H1 (cell line): Measurements from ENCODE around the gene PHLDA1. TPM values are rescaled to one million over a fixed set of nuclear protein-coding genes. Genes with fewer than 3 reads are reported as not detected.

Experiments used
- CTCF ChIA-PET: fragments of 300-600 bp; sonication (Branson Sonifier 250); formaldehyde crosslinking; loops from one replicate; lab custom pipeline; 2021; ENCODE audit not compliant: partially characterized antibody; lab: Charles Lee
- POLR2A ChIA-PET: fragments of 300-600 bp; sonication (Branson Sonifier 250); formaldehyde crosslinking; loops from one replicate; lab custom pipeline; 2021; ENCODE audit warnings: inconsistent platforms; ENCODE audit not compliant: partially characterized antibody; lab: Charles Lee
- DNase-seq, 2 experiments: peaks; one replicate each; pipeline versions ENCODE4 v3.0.0 to v3.0.0-alpha.2; 2010 to 2022; ENCODE audit warnings: low spot score in 2 of 2, low read depth in 1 of 2, mixed read lengths in 1 of 2
- FAIRE-seq: peaks from 2 replicates; lab custom pipeline; 2011; peaks lifted over from hg19 to GRCh38; lab: Jason Lieb, UNC
- H2AFZ ChIP-seq: 2 replicates; pipeline ENCODE4 v1.8.1; 2012; ENCODE audit warnings: low read length, inconsistent platforms
- H2AK5ac ChIP-seq: 2 replicates; pipeline ENCODE4 v1.6.1; 2013; ENCODE audit warnings: low read depth, low read length
- H2BK120ac ChIP-seq: replicated peaks from 2 replicates; pipeline ENCODE3; 2013; ENCODE audit warnings: low read depth, low read length, inconsistent platforms
- H2BK12ac ChIP-seq: 2 replicates; pipeline ENCODE4 v1.6.1; 2013; ENCODE audit warnings: low read depth, low read length
- H2BK15ac ChIP-seq: 2 replicates; pipeline ENCODE4 v1.6.1; 2013; ENCODE audit warnings: low read length
- H2BK20ac ChIP-seq: 2 replicates; pipeline ENCODE4 v1.6.1; 2013; ENCODE audit warnings: low read length
- H2BK5ac ChIP-seq: 2 replicates; pipeline ENCODE4 v1.6.1; 2013; ENCODE audit warnings: low read depth, low read length
- H3K14ac ChIP-seq: 2 replicates; pipeline ENCODE4 v1.6.1; 2013; ENCODE audit warnings: inconsistent platforms; ENCODE audit not compliant: insufficient read length
- H3K18ac ChIP-seq: 2 replicates; pipeline ENCODE4 v1.6.1; 2013; ENCODE audit warnings: low read length; ENCODE audit errors: extremely low read depth
- H3K23ac ChIP-seq: 2 replicates; pipeline ENCODE4 v1.6.1; 2013; ENCODE audit warnings: inconsistent platforms; ENCODE audit not compliant: insufficient read length
- H3K23me2 ChIP-seq: 2 replicates; pipeline ENCODE4 v1.6.1; 2013; ENCODE audit warnings: low read depth, low read length
- H3K27ac ChIP-seq: 2 replicates; pipeline ENCODE4 v1.6.1; 2011; ENCODE audit warnings: low read depth, low read length, inconsistent platforms
- H3K27me3 ChIP-seq, 4 experiments: replicated peaks in 1 of 4; 1 replicate in 1 of 4; 2 replicates in 3 of 4; pipeline versions ENCODE4 v1.6.1 to v1.8.1; 2011 to 2013; ENCODE audit warnings: low read length in 3 of 4, mild to moderate bottlenecking in 3 of 4, inconsistent platforms in 2 of 4, mixed read lengths in 2 of 4, moderate library complexity in 1 of 4; ENCODE audit not compliant: control insufficient read depth in 3 of 4, insufficient read depth in 3 of 4; ENCODE audit errors: extremely low read depth in 1 of 4
- H3K36me3 ChIP-seq, 4 experiments: 2 replicates each; pipeline versions ENCODE4 v1.6.1 to v1.8.1; 2011 to 2013; ENCODE audit warnings: mild to moderate bottlenecking in 4 of 4, low read length in 3 of 4, moderate library complexity in 2 of 4, control low read depth in 1 of 4, inconsistent platforms in 1 of 4; ENCODE audit not compliant: insufficient read depth in 4 of 4, control insufficient read depth in 2 of 4
- H3K4ac ChIP-seq: replicated peaks from 2 replicates; pipeline ENCODE3; 2013; ENCODE audit warnings: low read length, low read depth, mixed read lengths, inconsistent platforms; ENCODE audit not compliant: insufficient read length
- H3K4me1 ChIP-seq, 4 experiments: replicated peaks in 1 of 4; 1 replicate in 1 of 4; 2 replicates in 3 of 4; pipeline versions ENCODE4 v1.6.1 to v1.8.1; 2011 to 2013; ENCODE audit warnings: low read length in 3 of 4, inconsistent platforms in 2 of 4, mixed read lengths in 1 of 4; ENCODE audit not compliant: insufficient read depth in 4 of 4, control insufficient read depth in 3 of 4
- H3K4me2 ChIP-seq, 2 experiments: 2 replicates each; pipeline versions ENCODE4 v1.6.1 to v1.8.1; 2011 to 2013; ENCODE audit warnings: low read depth in 2 of 2, low read length in 2 of 2, control low read depth in 1 of 2, inconsistent platforms in 1 of 2, mild to moderate bottlenecking in 1 of 2; ENCODE audit not compliant: insufficient read depth in 1 of 2
- H3K4me3 ChIP-seq, 4 experiments: fragments of 200-600, 300-600 bp in 1 of 4; sonication (generic), shearing (Covaris generic), sonication (Bioruptor Twin) in 1 of 4; 2 replicates each; pipeline versions ENCODE4 v1.5.1 to v1.8.1; 2011 to 2016; ENCODE audit warnings: low read length in 4 of 4, low read depth in 3 of 4, control low read depth in 2 of 4, inconsistent platforms in 2 of 4, mild to moderate bottlenecking in 2 of 4, mixed read lengths in 1 of 4, moderate library complexity in 1 of 4; ENCODE audit not compliant: insufficient read depth in 2 of 4; ENCODE audit errors: extremely low read depth in 1 of 4
- H3K56ac ChIP-seq: replicated peaks from 2 replicates; pipeline ENCODE3; 2013; ENCODE audit warnings: low read depth, mild to moderate bottlenecking, mixed read lengths, low read length, inconsistent platforms; ENCODE audit not compliant: insufficient read length
- H3K79me1 ChIP-seq: 2 replicates; pipeline ENCODE4 v1.6.1; 2013; ENCODE audit warnings: low read depth, low read length, control low read depth
- H3K79me2 ChIP-seq, 2 experiments: 2 replicates each; pipeline versions ENCODE4 v1.6.1 to v1.8.1; 2012 to 2013; ENCODE audit warnings: low read length in 2 of 2, mild to moderate bottlenecking in 2 of 2, inconsistent platforms in 1 of 2; ENCODE audit not compliant: insufficient read depth in 2 of 2, control insufficient read depth in 1 of 2
- H3K9ac ChIP-seq, 4 experiments: replicated peaks in 1 of 4; 1 replicate in 1 of 4; 2 replicates in 3 of 4; pipeline versions ENCODE4 v1.6.1 to v1.8.1; 2011 to 2013; ENCODE audit warnings: low read depth in 3 of 4, low read length in 3 of 4, control low read depth in 2 of 4, mild to moderate bottlenecking in 2 of 4, moderate library complexity in 2 of 4, inconsistent platforms in 1 of 4; ENCODE audit errors: extremely low read depth in 1 of 4
- H3K9me3 ChIP-seq, 2 experiments: 2 replicates each; pipeline versions ENCODE4 v1.6.1 to v1.8.1; 2012 to 2013; ENCODE audit warnings: mild to moderate bottlenecking in 2 of 2, moderate library complexity in 2 of 2, control low read depth in 1 of 2, inconsistent platforms in 1 of 2, low read depth in 1 of 2, low read length in 1 of 2, mixed read lengths in 1 of 2; ENCODE audit not compliant: insufficient read depth in 2 of 2
- H4K20me1 ChIP-seq, 2 experiments: replicated peaks in 1 of 2; 2 replicates each; pipeline versions ENCODE3 to v1.8.1; 2011 to 2013; ENCODE audit warnings: inconsistent platforms in 2 of 2, low read length in 2 of 2, mild to moderate bottlenecking in 1 of 2; ENCODE audit not compliant: insufficient read depth in 2 of 2, control insufficient read depth in 1 of 2
- H4K5ac ChIP-seq: 2 replicates; pipeline ENCODE4 v1.6.1; 2013; ENCODE audit warnings: low read length, low read depth, mixed read lengths, inconsistent platforms; ENCODE audit not compliant: insufficient read length
- H4K8ac ChIP-seq: 2 replicates; pipeline ENCODE4 v1.8.0; 2013; ENCODE audit warnings: mild to moderate bottlenecking, moderate library complexity, low read length, inconsistent platforms; ENCODE audit not compliant: insufficient read depth; ENCODE audit errors: extremely low read depth
- H4K91ac ChIP-seq: replicated peaks from 2 replicates; pipeline ENCODE3; 2013; ENCODE audit warnings: low read length, mixed read lengths, inconsistent platforms; ENCODE audit not compliant: insufficient read length
- CEBPB ChIP-seq: IDR thresholded peaks from 2 replicates; pipeline ENCODE4 v1.6.1; 2012; ENCODE audit warnings: low read depth, low read length
- FOSL1 ChIP-seq: IDR thresholded peaks from 2 replicates; pipeline ENCODE4 v1.6.1; 2011; ENCODE audit warnings: mild to moderate bottlenecking, low read depth, low read length, moderate library complexity; ENCODE audit not compliant: insufficient read depth
- KDM5A ChIP-seq: fragments of 200-600 bp; IDR thresholded peaks from 2 replicates; pipeline ENCODE4 v1.7.1; 2012; ENCODE audit warnings: mild to moderate bottlenecking, low read length, inconsistent platforms, mixed read lengths
- SP2 ChIP-seq: IDR thresholded peaks from 2 replicates; pipeline ENCODE4 v1.6.1; 2012; ENCODE audit warnings: mild to moderate bottlenecking, low read length, inconsistent platforms
- WGBS, 2 experiments: shearing (Covaris generic) in 1 of 2; methylation state at CpG; one replicate each; pipeline versions ENCODE4 v1.1.6 to v1.1.7; 2013 to 2015; ENCODE audit warnings: low lambda C conversion rate in 2 of 2, mixed read lengths in 2 of 2, inconsistent platforms in 1 of 2, low coverage in 1 of 2, missing lambda C conversion rate in 1 of 2; ENCODE audit not compliant: insufficient replicate concordance in 2 of 2, insufficient coverage in 1 of 2, insufficient read length in 1 of 2; ENCODE audit errors: extremely low coverage in 1 of 2, missing lambda C conversion rate in 1 of 2; 5-methylcytosine and 5-hydroxymethylcytosine counted together
- polyA plus RNA-seq, 7 experiments: library from polyadenylated mRNA; depleted of rRNA in 3 of 7; stranded (reverse) in 5 of 7; unstranded in 2 of 7; fragments of >200 nt in 5 of 7; fragments of 200-250 nt in 2 of 7; gene quantifications; 1 replicate in 5 of 7; 2 replicates in 1 of 7; 4 replicates in 1 of 7; pipeline versions ENCODE4 v1.2.1 to v1.2.3, GENCODE V29; 2011 to 2013; ENCODE audit warnings: missing spikeins in 2 of 7, mixed read lengths in 2 of 7
- total RNA-seq: library from RNA; stranded (reverse); fragmentation: NEBNext Ultra II Directional; extraction: Animal tissue kit (Norgen Biotek cat#: 25700); gene quantifications from 2 replicates; pipeline ENCODE4 v1.2.1, GENCODE V29; 2021
- TF ChIP-seq, protein P1 (sequence below): IDR thresholded peaks from 2 replicates; pipeline ENCODE4 v1.6.1; 2012; ENCODE audit warnings: low read length, inconsistent platforms

The PHLDA1 gene
- total and polyA plus RNA-seq, 2 of the 8 experiments (the other 6 are each of a cell fraction or from before 2014, with no cell fraction given): 18.9 to 19.4 TPM

DNA sequence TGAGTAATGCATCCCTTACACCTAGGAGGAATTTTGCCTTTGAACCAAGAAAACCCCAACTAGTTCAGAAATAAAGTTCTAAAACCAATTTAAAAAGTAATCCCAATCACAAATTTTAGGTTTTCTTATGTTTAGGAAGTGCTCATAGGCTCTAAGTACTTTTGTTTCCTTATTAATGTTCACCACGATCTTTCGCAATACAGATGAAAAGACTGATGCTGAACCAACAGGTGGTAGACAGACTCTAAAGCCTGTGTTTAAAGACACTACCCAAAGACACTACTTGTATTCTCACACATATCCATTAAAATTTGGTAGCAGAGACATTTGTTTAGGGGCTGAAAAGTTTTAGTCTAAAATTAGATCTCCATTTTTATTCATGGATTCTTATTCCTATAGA, 10.6 kb upstream of the PHLDA1 start:
- Histone ChIP-seq H3K27ac (no peak overlapping the region), H3K4me2 (no peak overlapping the region), H2BK20ac (no peak overlapping the region), H3K9me3 (no peaks in the 10 kb centered on the region), H3K56ac (no peak overlapping the region), H3K27me3 (no peaks in the 10 kb centered on the region), H3K18ac (no peak overlapping the region), H4K20me1 (peaks cover 0 to 4% of the 10 kb centered on the region in 2 experiments), H2BK15ac (no peak overlapping the region), H3K14ac (no peak overlapping the region), H3K4me3 (no peak overlapping the region), H2AK5ac (no peak overlapping the region), H3K79me1 (no peaks in the 10 kb centered on the region), H3K4me1 (peaks cover 0 to 4% (median 3%) of the 10 kb centered on the region in 4 experiments; a peak in 4 of 7 replicates), H3K36me3 (peaks cover 0 to 34% (median 4%) of the 10 kb centered on the region in 4 experiments; a peak in 4 of 8 replicates), H4K8ac (no peak overlapping the region), H3K23ac (no peak overlapping the region), H2BK12ac (no peak overlapping the region), H4K5ac (no peak overlapping the region), H2AFZ (no peak overlapping the region), H3K9ac (no peak overlapping the region), H4K91ac (no peak overlapping the region), H2BK5ac (no peak overlapping the region), H3K79me2 (no peaks in the 10 kb centered on the region), H3K23me2 (no peaks in the 10 kb centered on the region), H3K4ac (no peak overlapping the region), H2BK120ac (no peak overlapping the region)
- WGBS, 2 experiments: 96% methylated on average over 2 of the region's 2 CpGs; no CpG with 5 or more reads in 1 of the 2 experiments
- TF ChIP-seq, protein P1, sequence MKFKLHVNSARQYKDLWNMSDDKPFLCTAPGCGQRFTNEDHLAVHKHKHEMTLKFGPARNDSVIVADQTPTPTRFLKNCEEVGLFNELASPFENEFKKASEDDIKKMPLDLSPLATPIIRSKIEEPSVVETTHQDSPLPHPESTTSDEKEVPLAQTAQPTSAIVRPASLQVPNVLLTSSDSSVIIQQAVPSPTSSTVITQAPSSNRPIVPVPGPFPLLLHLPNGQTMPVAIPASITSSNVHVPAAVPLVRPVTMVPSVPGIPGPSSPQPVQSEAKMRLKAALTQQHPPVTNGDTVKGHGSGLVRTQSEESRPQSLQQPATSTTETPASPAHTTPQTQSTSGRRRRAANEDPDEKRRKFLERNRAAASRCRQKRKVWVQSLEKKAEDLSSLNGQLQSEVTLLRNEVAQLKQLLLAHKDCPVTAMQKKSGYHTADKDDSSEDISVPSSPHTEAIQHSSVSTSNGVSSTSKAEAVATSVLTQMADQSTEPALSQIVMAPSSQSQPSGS: 0 out of 2 replicates have a peak, but pooled peaks have one; percentile 1
- no peak for TF ChIP-seq FOSL1
- no peak for TF ChIP-seq SP2
- peak; percentile 60; the same call in 1 of the 2 replicates for TF ChIP-seq CEBPB
- no peak for TF ChIP-seq KDM5A
- ChIA-PET CTCF (no interaction called here), POLR2A (interaction anchor here (0.7 to 5.6 kb wide), 3 partner anchors 9 to 25 kb away, joined by 3 to 42 read pairs (median 4); partner anchors contain the start of gene PHLDA1)
- FAIRE-seq (no peak), DNase-seq (no peak)
